Measurements from ENCODE around the gene ARSG.
"Not testable (repeated sequence)": the region's sequence is repeated elsewhere in the genome, so short reads cannot be mapped to it uniquely, and the experiment has no call there.

- not testable (repeated sequence) for TF ChIP-seq CTCF (IDR thresholded peaks at IDR 0.05; ENCODE audit: control extremely low read depth in 1 of 3, insufficient read depth in 1 of 3, low read depth in 1 of 3, low read length in 3 of 3); GTF2F1 (IDR thresholded peaks at IDR 0.05; ENCODE audit: borderline replicate concordance, low read depth, low read length); RFX5 (IDR thresholded peaks at IDR 0.05; ENCODE audit: borderline replicate concordance, low read depth, low read length); POLR2A (IDR thresholded peaks at IDR 0.05; ENCODE audit: control extremely low read depth in 1 of 2, low read depth in 2 of 2, low read length in 2 of 2); ATF2 (IDR thresholded peaks at IDR 0.05; ENCODE audit: low read length); TEAD4 (IDR thresholded peaks at IDR 0.05; ENCODE audit: low read depth, low read length); EP300 (IDR thresholded peaks at IDR 0.05; ENCODE audit: borderline replicate concordance in 1 of 2, low read depth in 2 of 2, low read length in 2 of 2); JUN (IDR thresholded peaks at IDR 0.05; ENCODE audit: low read depth, low read length); GABPA (IDR thresholded peaks at IDR 0.05; ENCODE audit: borderline replicate concordance, insufficient read depth, low read length); BCL11A (IDR thresholded peaks at IDR 0.05; ENCODE audit: low read depth in 2 of 2, low read length in 2 of 2); ASH2L (IDR thresholded peaks at IDR 0.05; ENCODE audit: low read length); POLR2AphosphoS5 (IDR thresholded peaks at IDR 0.05; ENCODE audit: low read depth, low read length); PHF8 (conservative IDR thresholded peaks at IDR 0.05; ENCODE audit: low read depth, low read length)
- TF ChIP-seq, protein P1, sequence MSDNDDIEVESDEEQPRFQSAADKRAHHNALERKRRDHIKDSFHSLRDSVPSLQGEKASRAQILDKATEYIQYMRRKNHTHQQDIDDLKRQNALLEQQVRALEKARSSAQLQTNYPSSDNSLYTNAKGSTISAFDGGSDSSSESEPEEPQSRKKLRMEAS (IDR thresholded peaks at IDR 0.05) = not testable (repeated sequence)
Measured at GRCh38 chr17:68308486-68308885, 17.2 kb downstream of the ARSG start.

All from H1 (cell line).